Measurements from ENCODE around the gene TMA16.
"Not testable (repeated sequence)": the region's sequence is repeated elsewhere in the genome, so short reads cannot be mapped to it uniquely, and the experiment has no call there.

Gene TMA16

GRCh38 chr4:163515198-163515597 is 20.7 kb downstream of the TMA16 start:
- no peak for DNase-seq (ENCODE audit: low spot score)

GRCh38 chr4:163523791-163524365 is 29.4 kb downstream of the TMA16 start:
- no peak for DNase-seq (ENCODE audit: low spot score)

DNA sequence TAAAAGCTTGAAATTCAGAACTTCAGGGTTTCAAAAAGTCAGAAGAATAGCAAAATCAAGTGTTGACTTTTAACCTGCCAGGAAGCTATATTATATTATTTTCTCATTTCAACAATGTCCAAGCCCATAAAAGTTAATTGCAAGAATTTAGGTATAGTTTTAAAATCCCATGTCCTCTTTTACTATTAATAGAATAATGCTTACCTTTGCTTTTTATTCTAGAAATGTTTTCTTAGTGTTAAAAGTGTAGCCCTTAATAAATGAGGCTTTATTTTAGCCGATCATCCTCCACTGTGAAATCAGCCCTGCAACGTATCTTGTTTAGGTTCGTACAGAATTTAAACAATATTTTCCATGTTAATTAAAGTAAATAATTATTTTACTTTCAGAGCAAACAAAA is 31.5 kb downstream of the TMA16 start:
- DNase-seq (ENCODE audit: low spot score), result no peak

DNA sequence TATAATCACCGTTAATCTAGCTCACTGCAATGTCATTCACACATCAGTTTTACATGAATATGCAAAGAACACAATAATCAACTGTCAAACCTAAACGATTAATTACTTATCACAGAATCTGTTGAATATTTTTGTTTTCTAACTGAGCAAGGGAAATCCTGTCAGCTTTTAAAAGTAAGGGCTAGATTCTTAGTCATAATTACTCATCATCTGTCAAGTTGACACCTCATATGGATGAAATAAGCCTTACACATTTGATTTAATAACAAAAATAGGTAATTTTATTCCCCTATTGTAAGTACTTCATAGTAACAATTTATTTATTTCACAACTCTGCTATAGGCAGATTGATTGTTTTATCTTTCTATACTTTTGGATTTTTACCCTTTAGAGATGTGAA is 32.7 kb downstream of the TMA16 start:
- no peak for DNase-seq (ENCODE audit: low spot score)

GRCh38 chr4:163528653-163529052 is 34.2 kb downstream of the TMA16 start:
- DNase-seq (ENCODE audit: low spot score), result no peak

DNA sequence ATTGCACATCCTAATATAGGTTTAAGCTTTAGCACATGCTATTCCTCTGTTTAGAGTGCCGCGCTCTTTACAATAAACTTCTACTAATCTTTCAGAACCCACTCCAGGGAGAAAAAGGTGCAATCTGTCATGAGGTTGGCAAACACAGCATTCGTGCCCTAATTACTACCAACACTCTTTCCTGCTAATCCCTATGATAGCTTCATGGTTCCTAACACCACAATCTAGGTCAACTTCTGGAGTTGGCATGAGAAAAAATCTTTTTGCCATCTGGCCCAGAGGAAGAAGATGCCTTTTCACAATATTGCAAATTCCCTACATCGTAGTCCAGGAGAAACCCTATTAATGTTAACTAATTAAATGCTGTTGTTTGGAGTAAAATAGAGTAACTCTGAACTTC is 39.6 kb downstream of the TMA16 start:
- DNase-seq (ENCODE audit: low spot score), result no peak

GRCh38 chr4:163535657-163536056 is 41.2 kb downstream of the TMA16 start:
- DNase-seq (ENCODE audit: low spot score), result no peak

- DNase-seq (ENCODE audit: low spot score), result no peak
Measured at GRCh38 chr4:163536091-163536490, 41.6 kb downstream of the TMA16 start.

DNA sequence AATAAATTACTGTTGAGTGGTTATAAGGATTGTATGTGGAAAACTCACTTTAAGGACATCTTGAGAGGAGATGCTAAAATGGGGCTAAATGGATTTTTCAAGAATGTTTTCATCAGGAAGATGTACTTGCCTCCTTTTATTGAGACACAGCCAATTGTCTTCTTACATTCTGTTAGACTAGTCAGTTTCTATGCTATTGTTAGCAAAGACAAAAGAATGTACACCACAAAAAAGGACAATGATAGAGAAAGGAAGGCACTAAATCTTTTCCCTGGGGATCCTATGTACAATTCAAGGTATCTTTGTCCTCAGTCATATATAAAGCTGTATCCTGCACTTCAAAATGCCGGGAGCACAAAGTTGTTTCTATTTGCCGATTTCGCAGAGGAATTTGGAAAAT is 42.6 kb downstream of the TMA16 start:
- DNase-seq (ENCODE audit: low spot score), result no peak

DNA sequence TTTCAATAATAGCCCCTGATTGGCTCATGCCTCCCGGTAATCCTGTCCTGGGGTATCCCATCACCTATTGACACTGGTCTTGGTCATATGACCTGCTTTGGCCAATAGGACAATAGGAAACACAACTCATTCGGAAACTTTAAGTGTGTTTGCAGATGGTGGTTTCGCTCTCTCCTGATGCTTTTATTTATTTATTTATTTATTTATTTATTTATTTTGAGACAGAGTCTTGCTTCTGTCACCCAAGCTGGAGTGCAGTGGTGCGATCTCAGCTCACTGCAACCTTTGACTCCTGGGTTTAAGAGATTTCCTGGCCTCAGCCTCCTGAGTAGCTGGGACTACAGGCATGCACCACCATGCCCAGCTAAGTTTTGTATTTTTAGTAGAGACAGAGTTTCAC is 44.3 kb downstream of the TMA16 start:
- not testable (repeated sequence) for DNase-seq (ENCODE audit: low spot score)

- DNase-seq (ENCODE audit: low spot score), result no peak
Measured at GRCh38 chr4:163540448-163540847, 46.0 kb downstream of the TMA16 start.

DNA sequence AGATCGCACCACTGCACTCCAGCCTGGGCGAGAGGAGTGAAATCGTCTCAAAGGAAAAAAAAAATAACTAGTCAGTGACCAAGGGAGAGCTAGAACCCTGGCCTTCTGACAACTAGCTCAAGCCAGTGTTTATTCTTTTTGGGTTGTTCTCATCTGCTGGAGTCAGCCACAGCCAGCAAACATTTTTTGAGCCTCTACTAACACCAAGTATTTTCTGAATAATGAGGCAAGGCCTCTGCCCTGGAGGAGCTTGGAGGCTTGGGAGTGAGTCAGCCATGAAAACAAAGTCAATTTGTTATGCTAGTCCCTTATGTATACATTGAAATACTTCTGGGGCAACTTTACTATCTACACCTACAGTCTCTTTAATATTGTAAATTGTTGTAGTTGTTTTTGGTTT is 46.5 kb downstream of the TMA16 start:
- DNase-seq (ENCODE audit: low spot score), result no peak

- DNase-seq (ENCODE audit: low spot score), result no peak
Measured at GRCh38 chr4:163542275-163542674, 47.8 kb downstream of the TMA16 start.

DNA sequence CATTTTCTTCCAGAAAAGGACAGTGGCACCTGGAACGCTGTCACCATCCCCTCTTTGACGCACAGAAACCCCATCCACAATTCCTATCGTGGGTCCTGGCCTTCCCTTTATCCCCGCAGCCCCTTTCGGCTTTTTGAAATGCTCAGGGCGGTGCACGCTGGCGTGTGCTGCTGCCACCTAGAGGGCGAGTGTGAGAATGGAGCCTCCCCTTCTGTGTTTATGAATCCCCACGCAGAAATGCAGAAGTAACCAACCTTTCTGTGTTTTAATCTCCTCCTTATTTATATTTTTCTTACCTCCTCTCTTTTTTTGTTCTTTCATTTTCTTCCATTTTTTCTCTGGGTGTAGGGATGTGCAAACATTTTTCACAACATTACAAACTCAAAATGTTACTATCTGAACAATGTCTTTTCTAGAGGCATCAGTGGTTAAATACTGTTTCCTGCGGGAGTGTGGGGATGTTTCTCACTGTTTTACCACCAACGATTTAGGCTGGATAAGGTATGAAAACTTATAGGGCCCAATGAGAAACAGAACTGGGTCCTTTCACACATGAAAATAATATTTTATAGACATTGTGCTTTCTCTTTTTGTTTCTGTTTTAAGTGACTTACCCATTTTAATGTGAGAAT is 50.0 kb downstream of the TMA16 start:
- peak; percentile 62 for DNase-seq (ENCODE audit: low spot score)

GRCh38 chr4:163548481-163549243 is 54.2 kb downstream of the TMA16 start:
- DNase-seq (ENCODE audit: low spot score), result peak; percentile 47

- DNase-seq (ENCODE audit: low spot score), result no peak
Measured at GRCh38 chr4:163550869-163551267, 56.4 kb downstream of the TMA16 start.

GRCh38 chr4:163553146-163553545 is 58.7 kb downstream of the TMA16 start:
- DNase-seq (ENCODE audit: low spot score), result no peak

DNA sequence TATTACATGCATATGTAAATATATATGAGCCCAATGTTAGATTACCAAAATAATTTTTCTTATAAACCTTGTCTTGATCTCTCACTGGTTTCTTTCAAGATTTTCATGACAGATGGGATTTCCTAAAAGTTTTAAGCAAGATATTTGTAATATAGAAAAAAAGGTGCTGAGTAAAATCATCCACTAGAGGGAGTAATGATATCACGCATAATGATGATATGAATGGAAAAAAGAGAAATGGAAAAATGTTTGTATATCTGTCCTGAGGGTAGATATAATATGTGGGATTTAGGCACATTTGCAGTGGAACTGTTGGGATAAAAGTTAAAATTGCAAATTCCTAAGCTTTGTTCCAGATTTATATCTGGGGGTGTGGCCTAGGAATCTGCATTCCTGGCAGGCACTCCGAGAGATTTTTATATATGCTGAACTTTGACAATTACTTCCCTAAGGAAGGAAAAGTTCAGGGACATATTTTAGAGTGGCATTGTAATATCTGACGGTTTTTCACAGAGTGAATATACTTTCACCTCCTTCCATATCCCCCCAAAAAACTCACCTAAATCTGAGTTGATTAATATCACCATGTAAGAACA is 60.5 kb downstream of the TMA16 start:
- no peak for DNase-seq (ENCODE audit: low spot score)

DNA sequence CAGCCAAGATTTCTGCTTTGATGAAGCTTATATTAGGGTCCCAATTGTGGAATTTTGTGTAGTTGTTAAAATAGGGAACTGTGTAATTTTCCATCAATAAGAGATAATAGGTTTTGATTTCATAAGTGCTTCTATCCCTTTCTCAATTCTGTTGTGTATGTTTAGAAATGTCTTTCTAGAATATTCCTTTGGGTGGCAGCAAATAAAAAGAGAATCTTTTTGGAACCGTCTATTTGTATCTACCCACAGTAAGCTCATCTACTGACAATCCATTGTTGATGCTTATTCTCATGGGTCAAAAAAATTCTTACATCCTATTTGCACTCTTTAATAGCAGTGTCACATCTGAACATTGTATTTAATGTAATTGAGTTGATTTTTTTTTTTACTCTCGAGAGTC is 61.7 kb downstream of the TMA16 start:
- DNase-seq (ENCODE audit: low spot score), result no peak

DNA sequence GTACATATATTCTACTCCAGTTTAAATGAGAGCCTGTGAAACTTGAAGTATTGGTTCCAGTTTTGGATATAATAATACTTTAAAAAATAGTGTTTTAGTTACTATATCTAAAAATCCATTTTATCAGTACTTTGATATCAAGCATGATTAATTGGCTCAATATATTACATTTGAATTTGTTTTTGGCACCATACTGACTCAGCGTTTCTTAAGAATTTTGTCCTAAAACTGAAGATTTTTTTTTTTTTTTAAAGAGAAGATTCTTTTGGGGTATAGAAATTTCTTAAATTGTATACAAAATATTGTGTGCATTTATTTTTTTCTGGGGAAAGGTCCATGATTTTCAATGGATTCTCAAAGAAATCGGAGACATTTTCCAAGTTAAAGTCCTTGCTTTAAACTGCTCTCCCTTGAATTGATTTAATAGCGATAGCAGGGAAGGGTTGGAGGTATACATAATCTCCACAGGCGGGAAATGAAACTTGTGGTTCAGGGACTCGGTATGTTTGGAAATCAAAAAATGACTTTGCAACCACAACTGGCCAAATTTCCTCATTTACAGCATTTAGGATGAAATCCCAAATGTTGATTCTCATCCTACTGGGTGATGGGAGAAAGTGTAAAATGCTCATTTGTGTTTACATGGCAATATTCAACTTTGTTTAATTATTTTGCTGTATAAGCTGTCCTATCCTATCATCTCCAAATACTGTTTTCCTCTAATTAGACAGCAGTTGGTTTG is 62.3 kb downstream of the TMA16 start:
- DNase-seq (ENCODE audit: low spot score), result no peak

- no peak for DNase-seq (ENCODE audit: low spot score)
Measured at GRCh38 chr4:163558539-163559044, 64.1 kb downstream of the TMA16 start.

DNA sequence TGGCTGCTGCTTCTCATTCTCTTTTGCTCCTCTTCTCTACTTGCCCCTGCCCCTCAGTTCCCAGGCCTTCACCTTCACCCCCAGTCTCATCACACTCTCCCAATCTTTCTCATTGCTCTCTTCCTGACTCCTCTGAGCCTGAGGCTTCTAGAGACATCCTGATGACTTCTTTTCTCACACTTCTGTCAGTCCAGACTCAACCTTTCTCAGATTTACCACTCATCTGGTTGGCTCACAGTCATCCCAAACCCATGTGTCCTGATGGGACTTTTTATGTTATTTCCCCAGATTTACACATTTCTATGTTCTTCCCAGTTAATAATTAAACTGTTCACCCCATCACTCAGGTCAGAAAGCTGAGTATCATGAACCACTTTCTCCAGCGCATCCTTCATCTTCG is 68.0 kb downstream of the TMA16 start:
- no peak for DNase-seq (ENCODE audit: low spot score)
